Stimulated activated CD8-positive, alpha-beta memory T cell treated with anti-CD3 and anti-CD28 coated beads, Interleukin-7, amount 100 ng/mL, for 1 hour (primary cell): ENCODE results near the gene PDPK1.
"Not testable (repeated sequence)": the region's sequence is repeated elsewhere in the genome, so short reads cannot be mapped to it uniquely, and the experiment has no call there.

ENCODE experiments used
- DNase-seq, 2 donors: peaks; one replicate each; pipeline ENCODE4 v3.0.0-alpha.2; 2020; ENCODE audit warnings: low read depth in 2 of 2

Gene PDPK1

GRCh38 chr16:2523801-2524231, 14.0 kb upstream of the PDPK1 start:
- no peak for DNase-seq

DNA sequence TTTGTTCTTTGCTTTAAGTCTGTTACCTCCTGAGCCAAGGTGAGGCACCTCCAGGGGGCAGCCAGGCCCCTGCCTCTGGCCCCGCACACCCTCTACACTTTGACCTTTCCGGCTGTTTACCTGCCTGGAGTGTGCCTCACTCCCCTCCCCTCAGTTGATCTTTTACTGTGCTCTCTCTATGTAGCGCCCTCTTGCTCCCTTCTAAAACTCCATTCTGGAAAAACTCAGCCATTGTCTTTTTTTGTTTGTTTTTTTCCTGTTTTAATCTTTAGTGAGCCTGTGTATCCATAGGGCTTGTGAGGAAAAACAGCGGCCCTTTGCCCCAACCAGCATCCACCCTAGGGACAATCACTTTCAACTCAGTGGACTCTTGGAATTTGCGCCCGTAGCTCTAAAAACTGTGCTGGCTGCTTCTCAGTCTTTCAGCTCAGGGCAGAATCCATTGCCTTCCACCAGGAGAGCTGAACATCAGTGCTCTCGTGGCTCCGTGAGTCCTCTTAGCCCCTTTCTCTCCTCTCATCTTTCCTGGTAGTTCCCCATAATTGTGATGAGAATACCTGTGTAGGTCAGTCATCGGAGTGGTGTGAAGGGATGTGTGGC, 13.4 kb upstream of the PDPK1 start:
- DNase-seq: no peak

DNA sequence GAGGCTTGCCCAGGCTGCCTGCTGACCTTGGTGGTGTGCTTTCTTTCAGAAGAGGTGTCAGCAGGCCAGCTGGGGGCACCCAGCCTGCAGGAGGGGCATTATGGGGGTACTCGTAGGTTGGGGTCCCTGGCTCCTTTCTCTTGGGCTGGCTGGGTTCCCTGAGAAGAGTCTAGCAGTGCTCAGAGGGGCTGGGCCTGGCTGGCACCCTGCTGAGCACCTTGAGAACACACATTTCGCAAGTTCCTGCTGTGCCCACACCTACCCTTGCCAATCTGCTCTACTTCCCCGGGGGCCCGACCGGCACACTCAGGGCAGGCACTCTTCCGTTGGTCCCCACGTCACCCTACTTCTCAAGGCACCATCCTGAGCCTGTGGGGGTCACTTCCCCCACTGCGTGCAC, 11.7 kb upstream of the PDPK1 start:
- no peak for DNase-seq

DNA sequence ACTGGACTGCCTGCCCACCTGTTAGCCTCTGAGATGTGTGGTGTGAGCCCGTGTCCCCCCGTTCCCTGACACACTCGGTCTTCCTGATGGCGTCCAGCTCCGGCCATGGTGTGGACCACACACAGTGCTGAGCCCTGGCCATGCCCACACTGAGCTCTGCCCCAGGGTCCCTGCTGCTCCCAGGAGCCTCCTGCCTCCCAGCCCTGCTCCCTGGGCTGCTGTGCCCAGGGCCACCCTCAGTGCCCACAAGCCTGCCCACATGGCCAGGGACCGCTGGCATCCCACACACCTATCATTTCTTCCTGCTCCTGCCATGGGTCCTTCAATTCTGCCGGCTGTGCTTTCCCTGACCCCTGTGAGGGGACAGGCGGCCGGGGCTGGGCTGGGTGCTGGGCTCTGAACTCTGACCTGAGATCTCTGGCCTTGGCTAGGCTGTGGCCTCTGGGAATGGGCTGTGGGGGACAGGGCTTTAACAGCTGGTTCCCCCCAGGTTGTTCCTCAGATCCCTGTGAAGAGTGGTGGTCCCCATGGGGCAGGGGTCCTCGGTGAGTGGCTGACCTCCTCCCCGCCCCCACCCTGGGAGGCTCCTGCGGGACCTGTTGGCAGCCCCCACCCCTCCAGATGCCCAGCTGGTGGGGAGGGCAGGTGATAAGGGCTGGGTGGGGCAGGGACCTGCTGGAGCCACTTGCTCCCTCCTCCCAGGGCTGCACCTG, 10.6 kb upstream of the PDPK1 start:
- DNase-seq: no peak

DNA sequence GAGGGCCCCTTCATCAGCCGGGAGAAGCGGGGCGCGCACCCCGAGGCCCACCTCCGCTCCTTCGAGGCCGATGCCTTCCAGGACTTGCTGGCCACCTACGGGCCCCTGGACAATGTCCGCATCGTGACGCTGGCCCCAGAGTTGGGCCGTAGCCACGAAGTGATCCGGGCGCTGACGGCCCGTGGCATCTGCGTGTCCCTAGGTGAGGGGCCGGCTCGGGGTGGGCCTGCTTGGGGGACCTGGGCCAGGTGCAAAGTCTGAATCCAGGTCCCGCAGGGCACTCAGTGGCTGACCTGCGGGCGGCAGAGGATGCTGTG, 10.1 kb upstream of the PDPK1 start:
- no peak for DNase-seq

DNA sequence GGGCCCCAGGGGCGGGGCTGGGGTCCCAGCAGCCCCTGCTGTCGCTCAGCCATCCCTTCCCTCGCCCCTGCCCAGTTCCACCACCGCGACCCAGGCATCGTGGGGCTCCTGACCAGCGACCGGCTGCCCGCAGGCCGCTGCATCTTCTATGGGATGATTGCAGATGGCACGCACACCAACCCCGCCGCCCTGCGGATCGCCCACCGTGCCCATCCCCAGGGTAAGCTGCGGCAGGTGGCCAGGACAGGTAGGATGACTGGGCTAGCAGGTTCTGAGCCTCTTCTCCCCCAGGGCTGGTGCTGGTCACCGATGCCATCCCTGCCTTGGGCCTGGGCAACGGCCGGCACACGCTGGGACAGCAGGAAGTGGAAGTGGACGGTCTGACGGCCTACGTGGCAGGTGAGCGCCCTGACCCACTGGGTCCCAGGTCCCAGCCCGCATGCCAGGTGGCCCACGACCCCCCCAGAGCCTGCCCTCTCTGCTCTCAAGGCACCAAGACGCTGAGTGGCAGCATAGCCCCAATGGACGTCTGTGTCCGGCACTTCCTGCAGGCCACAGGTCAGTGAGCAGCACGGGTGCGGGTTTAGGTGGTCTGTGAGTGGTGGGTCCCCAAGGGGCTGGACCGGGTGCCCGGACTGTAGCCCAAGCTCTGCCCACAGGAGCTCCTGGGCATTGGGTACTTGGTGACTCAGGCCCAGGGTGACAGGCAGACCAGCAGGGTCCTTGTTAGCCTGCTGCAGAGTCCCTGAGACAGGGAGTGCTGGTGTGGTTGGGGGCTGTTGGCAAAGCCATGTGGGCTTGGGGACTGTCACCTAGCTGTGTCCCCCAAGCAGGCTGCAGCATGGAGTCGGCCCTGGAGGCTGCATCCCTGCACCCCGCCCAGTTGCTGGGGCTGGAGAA, 9.4 kb upstream of the PDPK1 start:
- no peak for DNase-seq

DNA sequence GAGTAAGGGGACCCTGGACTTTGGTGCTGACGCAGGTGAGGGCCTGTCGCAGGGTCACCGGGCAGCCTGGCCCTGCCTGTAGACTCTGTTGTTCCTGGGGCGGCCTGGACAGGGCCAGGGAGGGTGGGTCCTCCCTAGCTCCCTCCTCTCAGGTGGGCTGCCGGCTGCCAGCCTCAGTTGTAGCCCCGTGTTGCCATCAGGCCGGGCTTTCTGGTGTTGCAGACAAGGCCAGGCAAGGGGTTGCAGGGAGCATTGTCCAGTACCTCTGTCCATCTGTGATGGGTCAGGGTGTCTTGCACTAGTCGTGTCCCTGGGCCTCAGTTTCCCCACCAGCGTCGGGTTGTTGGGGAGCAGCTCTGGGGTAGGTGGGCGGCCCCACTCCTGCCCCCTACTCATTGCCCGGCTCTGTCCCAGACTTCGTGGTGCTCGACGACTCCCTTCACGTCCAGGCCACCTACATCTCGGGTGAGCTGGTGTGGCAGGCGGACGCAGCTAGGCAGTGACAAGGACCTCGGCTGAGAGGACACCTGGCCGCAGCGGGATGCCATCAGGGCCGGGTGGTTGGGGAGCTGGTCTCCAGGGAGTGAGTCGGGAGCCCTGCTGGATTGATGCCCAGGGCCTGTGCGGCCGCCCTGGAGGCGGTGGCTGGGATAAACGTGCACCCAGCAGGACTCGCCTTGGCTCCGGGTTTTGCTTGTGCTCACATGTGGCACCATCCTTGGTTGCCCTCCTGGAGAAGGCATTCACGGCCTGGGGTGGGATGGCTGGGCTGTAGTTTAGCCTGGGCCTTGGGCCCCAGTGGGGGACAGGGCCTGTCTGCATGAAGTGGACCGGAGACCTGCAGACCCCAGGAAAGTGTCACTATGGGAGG, 8.5 kb upstream of the PDPK1 start:
- no peak for DNase-seq

DNA sequence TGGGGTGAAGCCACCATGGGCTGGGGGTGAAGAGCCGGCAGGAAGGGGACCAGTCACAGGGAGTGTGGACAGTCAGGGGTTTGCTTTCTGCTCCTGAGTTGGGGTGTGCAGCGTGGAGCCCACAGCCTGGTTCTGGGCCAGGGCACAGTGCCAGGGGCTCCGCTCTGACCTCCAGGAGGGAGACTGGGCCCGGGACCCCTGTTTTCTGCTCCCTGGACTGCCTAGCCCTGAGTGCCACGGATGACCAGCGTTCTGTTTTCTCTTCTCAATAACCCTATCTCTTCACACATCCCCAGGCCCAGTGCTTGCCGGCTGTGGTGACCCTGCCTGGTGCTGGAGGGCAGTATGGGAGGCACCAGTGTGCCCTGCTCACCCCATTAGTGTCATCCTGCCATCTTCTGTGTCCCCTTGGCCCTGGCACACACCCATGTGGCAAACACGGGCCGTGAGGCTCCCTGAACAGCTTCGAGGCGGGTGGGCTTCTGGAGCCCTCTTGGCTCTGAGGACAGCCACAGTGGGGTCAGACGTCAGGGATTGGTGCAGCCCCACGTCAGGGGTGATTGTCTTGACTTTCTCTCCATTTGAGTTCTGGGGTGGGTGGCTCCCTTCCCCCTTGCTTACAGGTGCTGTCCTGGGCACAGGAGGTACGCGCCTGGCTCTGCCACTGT, 7.7 kb upstream of the PDPK1 start:
- no peak for DNase-seq

DNA sequence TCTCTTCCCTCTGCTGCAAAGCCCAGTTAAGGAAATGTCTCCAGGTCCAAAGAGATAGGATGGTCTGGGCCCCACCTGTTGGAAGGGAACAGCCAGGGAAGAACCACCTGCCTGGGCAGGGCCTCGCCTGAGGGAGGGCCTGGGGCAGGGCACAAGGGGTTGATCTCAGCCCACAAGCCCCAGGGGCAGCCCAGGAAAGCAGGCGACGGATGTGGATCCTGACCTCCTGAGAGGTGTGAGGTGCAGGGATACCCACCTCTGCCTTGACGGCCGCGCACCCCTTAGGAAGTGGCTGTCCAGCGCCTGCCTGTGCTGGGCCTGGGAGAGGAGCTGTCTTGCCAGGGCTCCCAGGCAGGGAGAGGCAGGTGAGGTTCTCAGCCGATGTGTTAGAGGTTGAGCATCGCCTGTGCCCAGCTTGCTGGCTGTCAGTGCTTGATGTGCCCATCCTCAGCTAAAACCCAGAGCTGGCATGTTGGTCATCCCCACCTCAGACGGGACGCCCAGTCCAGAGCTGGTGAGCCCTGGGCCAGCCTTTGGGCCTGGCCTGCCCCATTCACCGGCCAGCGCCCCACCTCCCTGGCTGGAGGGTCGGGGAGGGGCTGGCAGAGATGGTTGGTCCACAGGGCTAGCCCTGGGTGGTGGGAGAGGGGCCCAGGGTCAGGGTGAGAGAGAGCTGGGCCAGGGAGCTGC, 7.0 kb upstream of the PDPK1 start:
- no peak for DNase-seq

- DNase-seq: no peak
These were observed 6.5 kb upstream of the PDPK1 start, which contains the start of gene CEMP1 for GRCh38 chr16:2531371-2531695. CEMP1 (minus strand) TSS chr16:2531408; CDS start chr16:2531073, 335 bp downstream.

- DNase-seq: peak; percentile 94 to 95
These were observed 5.9 kb upstream of the PDPK1 start for GRCh38 chr16:2531696-2532493.

DNA sequence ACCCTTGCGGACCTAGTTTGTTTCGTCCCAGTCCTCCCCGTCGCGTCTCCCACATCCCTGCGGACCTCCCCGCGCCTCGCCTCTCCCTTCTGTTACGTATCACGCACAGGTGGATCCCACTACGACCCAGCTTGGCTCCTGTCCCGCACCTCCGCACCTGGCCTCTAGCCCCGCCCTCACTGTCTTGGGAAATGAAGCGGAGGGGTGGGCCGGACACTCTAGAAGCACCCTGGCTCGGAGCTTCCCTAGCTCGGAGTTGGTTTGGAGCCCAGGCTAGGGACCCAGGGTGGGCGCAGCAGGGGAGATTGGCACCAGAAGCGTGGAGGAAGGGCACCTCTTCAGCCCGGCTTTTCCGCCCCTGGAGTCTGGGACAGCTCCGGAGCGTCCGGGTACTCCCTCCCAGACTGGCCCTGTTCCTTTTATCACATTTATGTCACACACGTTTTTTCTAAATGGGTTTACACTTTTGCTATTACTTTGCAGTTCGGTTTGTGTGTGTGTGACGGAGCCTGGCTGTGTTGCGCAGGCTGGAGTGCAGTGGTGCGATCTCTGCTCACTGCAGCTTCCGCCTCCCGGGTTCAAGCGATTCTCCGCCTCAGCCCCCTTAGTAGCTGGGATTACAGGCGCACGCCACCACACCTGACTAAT, 5.2 kb upstream of the PDPK1 start:
- peak in 1 of 2 donors; percentile 31 for DNase-seq

DNA sequence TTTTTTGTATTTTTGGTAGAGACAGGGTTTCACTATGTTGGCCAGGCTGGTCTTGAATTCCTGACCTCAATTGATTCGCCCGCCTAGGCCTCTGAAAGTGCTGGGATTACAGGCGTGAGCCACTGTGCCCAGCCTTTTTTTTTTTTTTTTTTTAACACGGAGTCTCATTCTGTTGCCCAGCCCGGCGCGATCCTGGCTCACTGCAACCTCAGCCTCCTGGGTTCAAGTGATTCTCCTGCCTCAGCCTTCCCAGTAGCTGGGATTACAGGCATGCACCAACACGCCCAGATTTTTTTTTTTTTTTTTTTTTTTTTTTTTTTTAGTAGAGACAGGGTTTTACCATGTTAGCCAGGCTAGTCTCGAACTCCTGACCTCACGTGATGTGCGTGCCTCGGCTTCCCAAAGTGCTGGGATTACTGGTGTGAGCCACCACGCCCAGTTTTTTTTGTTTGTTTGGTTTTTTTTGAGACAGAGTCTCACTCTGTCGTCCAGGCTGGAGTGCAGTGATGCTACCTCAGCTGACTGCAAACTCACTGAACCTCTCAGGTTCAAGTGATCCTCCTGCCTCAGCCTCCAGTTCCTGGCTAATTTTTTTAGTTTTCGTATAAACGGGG, 4.6 kb upstream of the PDPK1 start:
- DNase-seq: not testable (repeated sequence)

- no peak for DNase-seq
These were observed 3.9 kb upstream of the PDPK1 start for GRCh38 chr16:2533912-2534311.

DNA sequence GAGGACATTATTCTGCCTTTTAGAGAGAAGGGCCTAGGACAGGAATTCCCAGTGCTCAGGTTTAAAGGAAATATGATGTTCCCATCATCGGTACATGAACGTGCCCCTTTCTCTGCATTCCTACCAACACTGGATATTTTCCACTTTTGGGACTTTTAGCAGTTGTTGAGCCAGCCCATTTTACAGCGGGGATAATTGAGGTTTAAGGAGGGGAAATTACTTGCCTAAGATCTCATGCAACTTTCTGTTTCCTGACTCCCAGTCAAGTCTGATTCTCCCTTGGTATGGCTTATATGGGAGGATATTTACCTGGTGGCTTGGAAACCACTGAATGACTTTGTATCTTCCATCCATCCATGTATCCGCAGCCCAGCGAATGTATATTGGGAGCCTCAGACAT, 3.5 kb upstream of the PDPK1 start:
- not testable (repeated sequence) for DNase-seq

DNA sequence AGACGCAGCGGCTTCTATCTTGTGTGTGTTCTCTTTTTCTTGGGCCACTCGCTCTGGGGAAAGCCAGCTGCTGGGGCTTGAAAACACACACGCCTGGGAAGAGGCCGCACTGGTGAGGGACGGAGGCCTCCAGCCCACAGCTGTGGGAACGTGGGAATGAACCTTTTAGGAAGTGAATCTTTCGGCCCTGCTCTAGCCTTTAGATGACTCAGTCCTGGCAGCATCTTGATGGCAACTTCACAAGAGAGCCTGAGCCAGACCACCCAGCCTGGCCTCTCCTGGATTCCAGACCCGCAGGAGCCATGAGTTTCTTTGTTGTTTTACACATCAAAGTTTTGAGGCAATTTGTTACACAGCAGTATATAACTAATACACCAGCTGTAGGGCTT, 2.2 kb upstream of the PDPK1 start:
- no peak for DNase-seq

GRCh38 chr16:2539192-2539844, 1.5 kb downstream of the PDPK1 start:
- not testable (repeated sequence) for DNase-seq

GRCh38 chr16:2539845-2540458, 2.1 kb downstream of the PDPK1 start:
- DNase-seq: not testable (repeated sequence)
